UCSD-AML1 (cell line): ENCODE data around the gene CYP3A5.
"Not testable (repeated sequence)": the region's sequence is repeated elsewhere in the genome, so short reads cannot be mapped to it uniquely, and the experiment has no call there.

Experiments used
- DNase-seq: peaks from one replicate; lab custom pipeline; 2025; ENCODE audit not compliant: unreplicated experiment; lab: John Stamatoyannopoulos, UW

Gene CYP3A5

GRCh38 chr7:99679400-99680191 lies at the start of gene CYP3A5:
TSS of gene CYP3A5 (minus strand) at chr7:99679996. CDS start at chr7:99679896, 100 bp downstream.
- no peak for DNase-seq

GRCh38 chr7:99728615-99729014 lies 48.8 kb upstream of the CYP3A5 start:
- DNase-seq: no peak

DNA sequence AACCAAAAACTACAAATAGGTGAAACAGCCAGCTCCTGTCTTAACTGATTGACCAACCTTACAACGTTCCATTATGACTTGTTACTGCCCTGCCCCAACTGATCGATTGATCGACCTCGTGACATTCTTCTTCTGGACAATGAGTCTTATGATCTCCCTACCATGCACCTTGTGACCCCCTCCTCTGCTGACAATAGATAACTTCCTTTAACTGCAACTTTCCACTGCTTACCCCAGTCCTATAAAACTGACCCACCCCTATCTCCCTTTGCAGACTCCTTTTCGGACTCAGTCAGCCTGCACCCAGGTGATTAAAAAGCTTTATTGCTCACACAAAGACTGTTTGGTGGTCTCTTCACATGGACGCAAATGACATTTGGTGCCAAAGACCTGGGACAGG lies 43.4 kb upstream of the CYP3A5 start:
- not testable (repeated sequence) for DNase-seq

GRCh38 chr7:99720800-99721595 lies 41.2 kb upstream of the CYP3A5 start:
- DNase-seq: no peak

DNA sequence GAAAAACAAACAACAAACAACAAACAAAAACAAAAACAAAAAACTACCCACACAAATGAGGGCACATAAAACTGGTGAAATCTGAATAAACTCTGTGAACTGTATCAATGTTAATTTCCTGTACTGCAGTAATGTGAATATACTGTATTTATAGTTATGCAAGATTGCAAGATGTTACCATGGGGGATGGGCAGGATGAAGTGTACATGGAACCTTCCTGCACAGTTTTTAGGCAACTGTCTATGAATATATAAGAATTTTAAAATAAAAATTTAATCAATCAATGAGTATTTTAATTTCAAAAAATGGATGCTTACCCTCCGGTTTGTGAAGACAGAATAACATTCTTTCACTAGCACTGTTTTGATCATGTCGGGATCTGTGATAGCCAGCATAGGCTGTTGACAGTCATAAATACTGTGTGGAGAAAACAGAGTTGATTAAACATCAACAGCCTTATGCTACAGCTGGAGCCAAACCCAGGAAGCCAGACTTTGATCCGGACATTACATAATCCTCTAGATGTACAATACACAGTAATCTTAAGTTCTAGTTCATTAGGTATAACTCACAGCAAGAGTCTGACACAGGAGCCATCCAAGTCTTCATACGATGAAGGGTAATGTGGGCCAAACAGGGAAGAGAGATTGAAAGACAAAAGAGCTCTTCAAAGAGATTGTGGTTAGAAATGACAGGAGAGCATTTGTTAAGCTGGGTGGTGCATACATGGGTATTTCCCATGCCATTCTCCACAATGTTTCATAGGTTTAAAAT lies 40.4 kb upstream of the CYP3A5 start:
- DNase-seq: no peak

GRCh38 chr7:99713995-99714570 lies 34.3 kb upstream of the CYP3A5 start:
- DNase-seq: no peak

DNA sequence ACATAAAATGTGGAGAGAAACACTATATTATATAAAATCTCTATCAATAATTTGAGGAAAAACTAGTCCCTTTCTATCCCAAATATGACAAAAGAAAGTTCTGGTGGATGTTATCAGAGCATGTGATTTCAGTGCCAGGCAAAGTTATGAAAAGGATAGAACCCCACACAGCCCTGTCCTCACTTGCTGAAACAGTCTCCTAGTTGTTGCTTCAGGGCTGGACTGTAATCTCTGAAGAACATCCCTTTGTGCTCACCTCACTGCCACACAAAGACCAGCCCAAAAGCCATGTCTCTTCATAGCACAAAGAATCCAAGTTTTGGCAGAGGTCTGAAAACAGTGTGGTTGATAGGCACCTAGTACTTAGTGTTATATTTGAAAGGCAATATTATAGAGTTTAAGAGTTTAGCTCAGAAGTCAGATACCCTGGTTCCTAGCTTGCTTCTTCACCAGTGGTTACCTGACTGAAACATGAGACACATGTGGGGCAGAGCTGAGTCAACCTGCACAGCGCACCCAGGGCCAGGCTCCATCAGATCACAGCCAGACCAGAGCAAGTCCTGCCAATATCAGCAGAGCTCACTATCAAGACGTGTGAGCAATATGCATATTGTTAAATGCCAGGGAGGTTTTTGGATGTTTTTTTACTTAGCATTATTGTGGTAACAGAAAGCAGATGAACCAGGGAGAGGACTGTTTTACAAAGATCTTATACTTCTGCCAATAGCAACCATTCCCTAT lies 30.2 kb upstream of the CYP3A5 start:
- DNase-seq: no peak

- DNase-seq: no peak
Observed at GRCh38 chr7:99709260-99709659, 29.5 kb upstream of the CYP3A5 start.

DNA sequence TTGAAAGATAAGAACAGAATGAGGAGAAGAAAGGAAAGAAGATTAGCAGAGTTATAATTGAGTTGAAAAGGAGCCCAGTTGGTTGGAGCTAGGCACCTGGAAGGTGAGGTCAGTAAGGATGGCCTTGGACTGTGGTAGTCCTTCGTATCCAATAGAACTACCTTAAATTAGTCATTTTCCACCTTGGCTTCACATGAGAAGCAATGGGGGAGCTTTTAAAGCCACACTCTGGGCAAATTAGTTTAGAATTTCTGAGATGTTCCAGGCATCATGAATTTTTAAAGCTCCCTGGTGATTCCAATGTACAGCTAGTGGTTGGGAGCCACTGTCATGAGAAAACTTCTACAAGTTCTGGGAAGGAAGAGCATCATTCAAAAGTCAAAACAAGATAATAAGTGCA lies 27.3 kb upstream of the CYP3A5 start:
- no peak for DNase-seq

- DNase-seq: no peak
Observed at GRCh38 chr7:99699946-99700345, 20.1 kb upstream of the CYP3A5 start.

GRCh38 chr7:99698867-99699730 lies 19.3 kb upstream of the CYP3A5 start:
- not testable (repeated sequence) for DNase-seq

DNA sequence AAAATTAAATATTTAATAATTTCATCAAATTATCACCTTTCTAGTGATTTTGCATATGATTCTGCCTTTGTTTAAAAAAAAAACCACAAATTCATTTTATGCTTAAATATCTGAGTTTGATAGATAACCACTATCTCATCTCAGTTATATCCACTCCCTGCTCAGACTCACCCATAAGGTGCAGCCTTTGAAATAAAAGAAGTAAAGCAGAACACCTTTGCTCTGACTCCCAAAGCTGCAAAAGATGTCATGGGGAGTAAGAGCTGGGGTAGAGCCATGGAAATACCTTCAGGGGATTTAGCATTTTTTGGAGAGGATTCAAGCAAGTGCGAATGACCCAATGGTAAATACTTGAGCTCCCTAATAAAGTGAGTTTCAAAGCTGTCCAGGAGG lies 15.1 kb upstream of the CYP3A5 start:
- DNase-seq: no peak

DNA sequence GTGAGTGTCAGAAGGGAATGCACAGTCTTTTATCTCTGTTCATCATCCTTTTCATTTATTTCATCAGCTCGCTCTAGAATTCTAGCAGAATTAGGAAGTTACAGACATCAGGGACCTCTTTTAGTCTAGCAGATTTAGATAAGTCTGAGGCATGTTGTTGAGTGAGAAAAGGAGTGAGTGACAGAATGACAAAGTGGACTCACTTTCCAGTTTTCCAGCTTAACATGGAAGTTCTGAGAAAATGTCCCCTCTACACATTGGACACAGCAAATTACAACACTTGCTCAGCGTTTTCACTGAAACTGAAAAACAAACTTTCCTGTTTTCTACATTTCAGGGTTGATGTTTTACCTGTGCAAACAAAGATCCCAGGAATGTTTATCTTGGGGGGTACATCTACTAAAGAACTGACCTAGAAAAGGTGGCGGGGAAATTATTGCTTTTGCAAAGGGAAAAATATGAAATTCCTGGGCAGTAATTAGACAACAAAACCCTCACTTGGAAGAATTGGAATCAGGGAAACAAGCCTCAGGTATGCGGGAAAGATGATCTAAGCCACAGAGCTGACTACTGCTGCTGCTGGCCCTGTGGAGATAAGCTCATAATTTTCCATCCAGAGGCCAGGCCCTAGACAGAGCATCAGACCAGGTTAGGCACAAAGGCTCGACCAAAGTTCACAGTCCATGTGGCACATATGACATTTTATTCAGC lies 14.6 kb upstream of the CYP3A5 start:
- no peak for DNase-seq

DNA sequence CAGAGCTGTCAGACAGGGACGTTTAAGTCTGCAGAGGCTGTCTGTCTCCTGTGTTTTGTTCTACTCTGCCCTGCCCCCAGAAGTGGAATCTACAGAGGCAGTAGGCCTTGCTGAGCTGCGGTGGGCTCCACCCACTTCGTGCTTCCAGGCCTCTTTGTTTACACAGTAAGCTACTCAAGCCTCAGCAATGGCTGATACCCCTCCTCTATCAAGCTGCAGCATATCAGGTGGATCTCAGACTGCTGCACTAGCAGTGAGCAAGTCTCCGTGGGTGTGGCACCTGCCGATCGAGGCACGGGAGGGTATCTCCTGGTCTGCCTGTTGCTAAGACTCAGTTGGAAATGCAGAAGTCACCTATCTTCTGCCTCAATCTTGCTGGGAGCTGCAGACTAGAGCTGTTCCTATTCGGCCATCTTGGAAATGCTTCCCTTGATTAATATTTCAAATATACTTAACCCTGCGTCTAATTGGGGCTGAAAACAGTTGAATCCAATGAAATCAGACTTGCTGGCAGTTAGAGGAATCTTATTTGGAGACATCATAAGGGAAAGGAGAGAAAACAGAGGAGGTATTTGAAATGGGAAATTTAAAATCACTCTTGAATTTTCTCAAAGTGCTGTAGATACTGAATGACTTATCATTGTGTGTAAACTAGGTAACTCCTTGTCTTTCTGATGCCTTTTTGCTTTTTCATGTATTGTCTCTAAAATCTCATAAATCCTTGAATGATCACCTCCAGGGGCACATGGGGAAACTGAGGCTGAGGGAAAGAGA lies 13.8 kb upstream of the CYP3A5 start:
- no peak for DNase-seq

- no peak for DNase-seq
Observed at GRCh38 chr7:99693100-99693426, 13.3 kb upstream of the CYP3A5 start.

DNA sequence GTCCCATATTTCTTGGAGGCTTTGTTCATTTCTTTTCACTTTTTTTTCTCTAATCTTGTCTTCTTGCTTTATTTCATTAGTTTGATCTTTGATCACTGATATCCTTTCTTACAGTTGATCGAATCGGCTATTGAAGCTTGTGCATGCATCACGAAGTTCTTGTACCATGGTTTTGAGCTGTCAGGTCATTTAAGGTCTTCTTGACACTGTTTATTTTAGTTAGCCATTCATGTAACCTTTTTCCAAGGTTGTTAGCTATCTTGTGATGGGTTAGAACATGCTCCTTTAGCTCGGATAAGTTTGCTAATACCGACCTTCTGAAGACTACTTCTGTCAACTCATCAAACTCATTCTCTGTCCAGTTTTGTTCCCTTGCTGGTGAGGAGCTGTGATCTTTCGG lies 12.8 kb upstream of the CYP3A5 start:
- not testable (repeated sequence) for DNase-seq

DNA sequence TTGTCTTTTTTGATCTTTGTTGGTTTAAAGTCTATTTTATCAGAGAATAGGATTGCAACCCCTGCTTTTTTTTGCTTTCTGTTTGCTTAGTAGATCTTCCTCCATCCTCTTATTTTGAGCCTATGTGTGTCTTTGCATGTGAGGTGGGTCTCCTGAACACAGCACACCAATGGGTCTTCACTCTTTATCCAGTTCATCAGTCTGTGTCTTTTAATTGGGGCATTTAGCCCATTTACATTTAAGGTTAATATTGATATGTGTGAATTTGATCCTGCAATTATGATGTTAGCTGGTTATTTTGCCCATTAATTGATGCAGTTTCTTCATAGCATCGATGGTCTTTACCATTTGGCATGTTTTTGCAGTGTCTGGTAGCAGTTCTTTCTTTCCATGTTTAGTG lies 11.9 kb upstream of the CYP3A5 start:
- not testable (repeated sequence) for DNase-seq

GRCh38 chr7:99690918-99691317 lies 11.1 kb upstream of the CYP3A5 start:
- DNase-seq: not testable (repeated sequence)
